ENCODE results near the gene CLCNKB. TPM values are rescaled to one million over a fixed set of nuclear protein-coding genes. Genes with fewer than 3 reads are reported as not detected.

The CLCNKB gene
- total RNA-seq, 1 donor from 2014 or later = not detected

DNA sequence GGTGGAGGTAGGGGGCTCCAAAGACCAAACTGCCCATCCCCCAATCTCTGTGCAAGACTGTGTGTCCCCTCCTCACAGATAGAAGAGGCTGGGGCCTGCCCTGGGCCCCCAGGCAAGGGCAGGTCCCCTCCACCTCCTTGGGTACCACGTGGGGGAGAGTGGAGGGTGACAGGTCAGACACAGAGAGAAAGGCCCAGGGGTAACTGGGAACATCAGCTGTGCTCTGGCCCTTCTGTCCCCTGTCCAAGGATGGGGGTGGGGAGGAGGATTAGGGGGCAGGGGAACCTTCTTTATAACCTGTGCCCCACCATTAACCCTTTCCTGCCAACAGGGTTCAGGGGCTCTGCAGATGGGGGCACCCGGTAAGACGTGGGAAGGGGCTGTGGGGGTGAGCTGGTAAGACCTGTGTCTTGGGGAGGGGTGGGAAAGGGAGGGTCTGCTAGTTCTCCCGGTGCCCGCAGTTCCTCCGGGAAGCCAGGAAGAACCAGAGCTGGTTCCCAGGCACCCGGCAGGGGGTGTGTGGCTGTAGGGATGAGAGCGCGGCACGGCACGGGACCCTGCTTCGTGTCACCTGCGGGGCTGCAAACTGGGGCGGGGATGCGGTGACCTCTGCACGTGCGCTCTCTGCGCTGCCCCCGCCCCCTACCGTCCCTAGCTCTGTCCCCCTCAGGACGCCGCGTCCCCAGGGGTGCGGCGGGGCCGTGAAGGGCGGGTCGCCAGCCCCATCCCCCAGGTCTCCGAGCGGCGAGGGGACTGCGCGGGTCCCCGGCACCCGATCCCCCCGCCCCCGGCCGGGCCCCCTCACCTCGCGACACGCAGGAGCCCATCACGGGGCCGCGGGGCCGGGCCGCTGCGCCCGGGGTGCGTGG is 29.3 kb downstream of the CLCNKB start:
- intact Hi-C loops (cut with micrococcal nuclease) = no loop called here

- intact Hi-C loops (cut with micrococcal nuclease) = no loop called here
Measured at GRCh38 chr1:16073490-16074119, 30.0 kb downstream of the CLCNKB start, which contains the start of gene FAM131C. Gene FAM131C (minus strand): TSS chr1:16073651. CDS start chr1:16073442, 209 bp downstream.

DNA sequence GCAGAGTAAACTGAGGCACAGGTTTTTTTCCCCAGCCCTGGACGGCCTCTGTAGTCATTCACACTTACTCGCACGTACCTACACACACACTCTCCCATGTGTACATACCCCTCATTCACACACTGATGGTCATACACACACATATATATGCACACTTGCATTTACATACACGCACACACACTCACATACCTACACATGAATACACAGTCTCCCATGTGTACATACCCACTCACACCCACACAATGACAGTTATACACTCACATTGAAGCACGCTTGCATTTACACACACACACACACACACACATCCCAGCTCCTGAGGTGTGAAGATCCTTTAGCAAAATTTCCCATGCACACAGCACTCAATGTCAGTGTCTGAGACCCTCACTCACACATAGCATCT is 30.6 kb downstream of the CLCNKB start:
- intact Hi-C loops (cut with micrococcal nuclease) = no loop called here

- intact Hi-C loops (cut with micrococcal nuclease) = loop anchor here (5.0 kb wide), 1 partner anchor 367 kb away; the partner anchor contains the start of gene NECAP2
Measured at GRCh38 chr1:16075337-16076030, 31.9 kb downstream of the CLCNKB start.

GRCh38 chr1:16076031-16076864 is 32.7 kb downstream of the CLCNKB start:
- intact Hi-C loops (cut with micrococcal nuclease) = loop anchor here (5.0 kb wide), 1 partner anchor 366 kb away; the partner anchor contains the start of gene NECAP2

GRCh38 chr1:16076865-16077238 is 33.3 kb downstream of the CLCNKB start:
- intact Hi-C loops (cut with micrococcal nuclease) = loop anchor here (5.0 kb wide), 1 partner anchor 365 kb away; the partner anchor contains the start of gene NECAP2

DNA sequence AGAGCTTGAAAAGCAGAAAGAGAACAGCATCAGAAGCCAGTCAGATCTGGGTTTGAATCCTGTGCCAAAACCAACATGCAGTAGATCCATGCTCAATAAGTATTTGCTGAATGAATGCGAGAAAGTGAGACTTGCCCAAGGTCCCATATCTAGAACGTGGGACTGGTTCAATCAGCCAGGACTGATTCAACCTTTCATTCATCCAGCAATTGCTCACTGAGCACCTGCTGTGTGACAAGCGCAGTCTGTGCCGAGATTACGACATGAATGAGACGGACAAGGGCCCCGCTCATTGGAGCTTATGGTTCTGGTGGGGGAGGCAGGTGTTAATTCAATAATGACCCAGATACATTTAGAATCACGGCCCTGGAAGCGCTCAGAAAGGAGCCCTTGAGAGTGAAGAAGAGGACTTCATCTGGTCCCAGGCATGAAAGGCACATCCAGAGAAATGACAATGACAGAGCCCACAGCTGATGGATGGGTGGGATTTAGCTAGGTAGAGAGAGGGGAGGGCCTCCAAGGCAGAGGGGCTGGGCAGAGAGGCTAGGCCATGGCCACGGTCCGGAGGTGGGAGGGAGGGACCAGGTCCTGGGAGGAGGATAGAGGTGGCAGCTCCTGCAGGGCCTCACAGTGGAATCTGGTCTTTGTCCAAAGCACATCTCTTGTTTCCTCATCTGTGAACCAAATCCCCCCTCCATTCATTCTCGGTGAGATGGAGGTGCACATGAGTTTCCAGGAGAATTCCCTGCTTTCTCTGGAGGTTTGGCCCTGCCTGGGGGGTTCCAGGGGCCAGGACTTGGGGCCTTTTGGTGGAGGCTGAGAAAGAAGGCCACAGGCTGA is 34.0 kb downstream of the CLCNKB start:
- intact Hi-C loops (cut with micrococcal nuclease) = loop anchor here (2.0 to 5.0 kb wide), 3 partner anchors 69 to 365 kb away; partner anchors contain the start of genes CPLANE2 and NECAP2

DNA sequence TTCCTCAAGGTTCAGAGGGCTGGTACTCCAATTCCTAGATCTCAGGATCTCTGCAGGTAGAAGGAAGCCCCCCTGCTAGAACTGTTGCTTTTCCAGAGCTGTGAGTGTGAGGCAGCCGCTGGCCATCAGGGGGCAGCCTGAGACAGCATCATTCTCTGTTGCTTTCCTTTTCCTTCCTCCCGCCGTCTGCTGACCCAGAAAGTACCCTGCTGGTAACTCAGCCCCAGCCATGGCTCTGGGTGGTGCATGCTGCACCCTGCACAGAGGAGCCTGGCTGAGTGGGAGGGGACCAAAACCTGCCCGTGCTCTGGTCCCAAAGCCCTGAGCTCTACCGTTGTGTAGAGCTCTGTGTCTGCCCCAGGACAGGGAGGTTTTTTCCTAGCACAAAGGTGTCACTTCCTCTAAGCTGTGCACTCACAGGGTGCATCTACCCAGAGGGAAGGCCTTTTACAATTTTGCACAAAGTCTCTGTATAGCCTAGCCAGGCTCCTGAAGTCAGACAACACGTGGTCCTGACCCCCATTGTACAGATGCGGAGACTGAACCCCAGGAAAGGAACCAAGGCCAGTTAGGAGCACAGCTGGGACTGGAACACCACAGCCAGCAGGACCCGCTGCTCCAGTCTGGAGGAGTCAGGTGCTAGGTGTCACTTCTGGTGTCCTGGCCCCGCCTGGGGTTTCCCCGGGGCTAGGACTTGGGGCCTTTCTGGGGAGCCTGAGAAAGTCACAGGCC is 35.5 kb downstream of the CLCNKB start:
- intact Hi-C loops (cut with micrococcal nuclease) = loop anchor here (1.0 to 5.0 kb wide), 6 partner anchors 70 to 363 kb away; partner anchors contain the start of genes CPLANE2 and NECAP2

- intact Hi-C loops (cut with micrococcal nuclease) = no loop called here
Measured at GRCh38 chr1:16080422-16081150, 37.0 kb downstream of the CLCNKB start.

DNA sequence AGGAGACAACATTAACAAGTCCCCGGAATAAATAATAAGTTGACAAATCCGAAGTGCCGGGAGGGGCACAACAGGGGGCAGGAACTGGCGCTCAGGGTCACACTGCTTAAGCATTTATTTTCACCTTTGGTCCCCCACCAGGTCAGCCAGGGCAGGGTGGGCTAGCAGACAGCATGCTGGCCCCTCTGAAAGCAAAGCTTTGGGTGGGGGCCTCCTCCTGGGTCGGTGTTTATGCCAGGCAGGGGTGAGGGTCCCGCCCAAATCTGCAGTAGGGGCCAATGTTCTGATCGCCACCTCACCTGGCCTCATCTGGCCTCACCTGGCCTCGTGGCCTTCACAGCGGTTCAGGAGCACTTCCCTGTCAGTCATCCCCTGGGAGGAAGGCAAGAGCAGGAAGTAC is 38.1 kb downstream of the CLCNKB start:
- intact Hi-C loops (cut with micrococcal nuclease) = no loop called here

DNA sequence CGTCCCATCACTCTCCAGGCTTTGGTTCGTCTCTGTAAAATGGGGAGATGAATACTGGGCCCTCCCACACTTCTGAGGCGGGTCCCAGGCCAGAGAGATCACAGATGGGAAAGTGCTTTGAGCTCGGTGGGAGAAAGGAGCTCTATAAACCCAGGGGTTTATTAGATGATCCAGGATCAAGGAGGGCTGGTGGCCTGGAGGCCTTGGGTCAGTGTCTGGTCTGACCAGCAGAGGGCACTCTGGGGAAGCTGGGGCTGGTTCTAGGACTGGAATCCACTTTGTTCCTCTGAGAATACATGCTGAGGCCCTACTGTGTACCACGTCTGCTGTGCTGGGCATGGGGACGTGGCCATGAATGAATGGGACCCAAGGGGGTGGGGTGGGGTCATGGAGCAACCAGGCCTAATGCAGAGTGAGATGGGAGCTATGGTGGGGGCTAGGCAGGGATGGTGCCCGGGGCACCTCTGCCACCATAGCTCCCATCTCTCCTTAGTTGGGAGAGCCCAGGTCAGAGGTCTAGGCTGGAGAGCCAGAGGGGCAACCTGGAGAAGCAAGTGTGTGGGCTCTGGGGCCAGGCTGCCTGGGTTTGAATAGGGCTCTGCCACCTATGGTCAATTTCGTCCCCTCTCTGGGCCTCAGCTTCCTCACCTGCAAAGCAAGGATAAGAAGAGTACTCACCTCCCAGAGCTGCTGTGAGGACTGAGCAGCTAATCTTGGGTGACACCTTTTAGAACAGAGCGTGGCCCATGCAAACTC is 38.9 kb downstream of the CLCNKB start:
- intact Hi-C loops (cut with micrococcal nuclease) = no loop called here

- intact Hi-C loops (cut with micrococcal nuclease) = no loop called here
Measured at GRCh38 chr1:16083486-16083885, 39.9 kb downstream of the CLCNKB start.

DNA sequence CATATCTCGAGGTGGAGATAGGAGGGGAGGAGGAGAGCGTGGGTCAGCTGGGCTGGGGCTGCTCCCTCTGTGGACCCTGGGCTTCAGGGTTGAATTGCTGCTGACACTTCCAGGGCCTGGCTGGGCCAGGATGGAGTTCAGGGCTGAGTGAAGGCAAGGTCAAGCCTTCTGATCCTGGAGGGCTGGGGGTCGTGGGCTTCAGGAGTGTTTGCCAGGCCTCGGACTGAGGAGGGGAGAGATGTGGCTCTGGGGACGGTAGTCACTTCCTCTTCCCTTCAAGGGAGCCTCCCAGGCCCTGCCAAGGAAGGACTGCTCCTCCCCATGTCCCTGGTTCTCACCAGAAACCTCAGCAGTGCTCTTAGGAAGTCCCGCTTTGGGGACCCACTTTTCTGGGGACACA is 41.9 kb downstream of the CLCNKB start:
- intact Hi-C loops (cut with micrococcal nuclease) = no loop called here

GRCh38 chr1:16087733-16088132 is 44.2 kb downstream of the CLCNKB start:
- intact Hi-C loops (cut with micrococcal nuclease) = no loop called here

- intact Hi-C loops (cut with micrococcal nuclease) = no loop called here
Measured at GRCh38 chr1:16088351-16088911, 44.8 kb downstream of the CLCNKB start.

DNA sequence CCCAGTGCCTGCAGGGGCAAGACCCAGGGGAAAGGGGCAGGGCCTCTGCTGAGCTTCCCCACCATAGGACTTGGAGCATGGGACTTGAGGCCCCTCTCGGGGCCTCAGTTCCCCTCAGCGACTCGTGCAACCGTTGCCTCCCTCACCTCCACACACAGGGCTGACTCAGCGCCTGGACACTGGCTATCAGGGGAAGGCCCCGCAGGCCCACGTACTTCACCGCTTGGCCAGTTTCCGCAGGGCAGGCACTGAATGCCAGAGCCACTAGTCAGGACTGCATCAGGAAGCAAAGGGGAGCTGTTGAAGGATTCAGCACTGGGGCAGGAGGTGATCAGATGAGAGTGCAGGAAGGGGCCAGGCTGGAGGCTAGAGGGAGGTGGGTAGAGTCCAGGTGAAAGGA is 45.4 kb downstream of the CLCNKB start:
- intact Hi-C loops (cut with micrococcal nuclease) = no loop called here

DNA sequence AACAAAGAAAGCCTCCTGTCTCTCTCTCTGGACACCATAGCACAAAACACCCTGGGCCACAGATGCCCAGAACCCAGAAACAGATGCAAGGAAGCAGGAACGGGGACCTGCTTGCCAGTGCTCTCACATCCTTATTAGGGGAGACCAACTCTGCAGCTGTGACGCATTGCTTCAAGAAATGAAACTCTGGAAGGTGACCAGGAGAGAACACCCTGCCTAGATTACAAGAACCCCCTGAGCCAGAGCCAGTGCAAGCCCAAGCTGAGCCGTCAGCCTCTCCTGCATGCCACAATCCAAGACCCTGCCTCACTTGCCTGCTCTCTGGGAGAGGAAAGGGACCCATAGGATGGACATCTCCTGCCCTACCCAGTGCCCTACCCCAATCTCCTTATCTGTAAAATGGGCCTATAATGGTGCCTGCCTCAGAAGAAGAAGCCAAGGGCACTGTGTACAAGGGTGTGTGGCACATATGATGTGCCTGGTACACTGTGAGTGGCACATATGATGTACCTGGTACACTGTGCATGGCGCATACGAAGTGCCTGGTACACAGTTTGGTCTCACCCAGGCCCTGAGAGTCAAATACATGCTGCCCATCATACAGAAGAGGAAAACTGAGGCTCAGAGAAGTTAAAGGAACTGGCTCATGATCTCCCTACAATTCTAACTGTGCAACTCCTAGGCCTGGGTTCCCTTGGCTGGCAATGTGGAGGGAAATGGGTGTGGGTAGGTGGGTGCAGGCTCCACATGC is 46.7 kb downstream of the CLCNKB start:
- intact Hi-C loops (cut with micrococcal nuclease) = no loop called here

Measured in T-helper 1 cell treated with Interleukin-12 subunit alpha and Interleukin-12 subunit beta and Interleukin-4 antibody, amounts not matched to agents 30 ng/mL and 1 ng/mL, for 36 hours (primary cell).